ENCODE data around the gene PARPBP.

- TF ChIP-seq EZH2phosphoT487 (IDR thresholded peaks at IDR 0.05; ENCODE audit: insufficient read depth, low read depth) (no peak), EZH2 (IDR thresholded peaks at IDR 0.05; ENCODE audit: insufficient read depth, poor library complexity, severe bottlenecking) (no peak)
These were observed at the start of gene PARPBP, which contains the start of gene NUP37 for GRCh38 chr12:102119674-102120563.
